OCI-M2 (cell line): ENCODE measurements around the gene BAG2.

Source experiments
- DNase-seq: peaks from one replicate; lab custom pipeline; 2025; ENCODE audit not compliant: unreplicated experiment; lab: John Stamatoyannopoulos, UW

The BAG2 gene

DNA sequence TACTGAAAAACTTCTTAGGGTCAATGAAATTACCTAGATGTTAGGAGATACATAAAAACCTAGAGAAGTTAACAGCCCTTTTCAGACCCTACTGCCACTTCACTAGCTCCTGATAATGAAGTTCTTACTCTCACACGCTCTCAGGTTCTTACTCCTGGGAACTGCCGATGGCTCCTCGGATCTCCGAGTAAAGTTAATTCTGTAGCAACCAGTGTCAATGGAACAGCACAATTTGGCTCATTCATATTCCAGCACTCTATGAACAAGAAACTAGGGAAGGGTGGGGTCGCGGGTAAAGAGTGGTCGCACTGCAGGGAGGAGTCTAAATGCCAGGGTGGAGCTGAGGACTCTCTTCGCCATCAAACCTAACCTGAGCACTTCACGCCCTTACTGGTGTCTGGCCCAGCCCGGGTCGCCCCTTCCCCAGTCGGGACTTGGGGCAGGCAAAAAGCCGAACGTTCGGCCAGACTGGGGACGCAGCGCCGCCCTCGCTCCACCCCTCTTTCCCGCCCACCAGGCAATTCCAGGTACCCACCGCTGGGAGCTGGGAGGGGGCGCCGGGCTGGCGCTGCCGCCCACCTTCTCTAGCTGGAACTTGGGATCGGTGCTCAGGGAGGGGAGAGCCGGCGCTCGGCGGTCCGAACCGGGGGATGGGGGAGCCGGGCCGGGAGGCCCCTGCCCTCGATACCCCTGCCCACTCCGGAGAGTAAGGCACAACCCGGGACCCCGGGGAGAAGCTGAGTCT is 49.2 kb downstream of the BAG2 start:
- DNase-seq: no peak

DNA sequence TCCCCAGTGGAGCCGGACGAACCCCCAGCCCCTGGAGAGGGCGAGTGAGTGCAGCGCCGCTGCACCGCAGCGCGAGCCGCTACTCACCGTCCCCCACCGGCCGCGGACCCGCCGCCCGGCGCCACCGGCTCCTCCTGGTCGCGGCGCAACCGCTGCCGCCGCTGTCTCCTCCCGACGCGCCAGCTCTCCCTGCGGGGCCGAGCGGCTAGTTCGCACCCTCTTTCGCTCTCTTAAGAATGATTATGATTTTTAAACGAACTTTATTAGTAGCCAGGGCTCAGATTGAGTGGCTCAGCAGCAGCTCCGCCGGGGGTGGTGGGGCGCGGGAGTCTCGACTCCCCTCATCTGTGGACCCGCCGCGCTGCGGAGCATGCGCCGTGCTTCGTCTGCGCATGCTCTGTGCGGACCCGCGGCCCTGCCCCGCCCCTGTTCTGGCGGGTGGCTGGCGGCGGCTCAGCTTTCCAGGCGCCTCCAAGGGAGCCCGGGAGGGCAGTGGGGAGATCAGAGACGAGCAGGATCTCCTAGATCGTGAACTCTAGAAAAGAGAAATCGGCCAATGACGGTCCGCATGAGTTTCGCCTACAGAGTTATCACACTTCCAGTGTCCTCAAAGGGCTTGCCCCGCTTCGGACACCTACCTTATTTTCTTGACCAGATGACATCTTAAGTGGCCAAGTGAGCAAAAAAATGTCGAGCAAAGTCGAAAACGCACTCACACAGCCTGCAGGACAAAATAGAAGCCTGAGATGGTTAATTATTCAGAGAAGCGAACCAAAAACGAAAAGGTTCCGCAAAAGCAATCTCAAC is 50.0 kb downstream of the BAG2 start, which contains the start of gene RAB23:
RAB23 (minus strand) TSS at position 372 of the 807 bp plus-strand sequence. CDS start 11,927 bp downstream, outside the sequence.
- peak; percentile 63 for DNase-seq

DNA sequence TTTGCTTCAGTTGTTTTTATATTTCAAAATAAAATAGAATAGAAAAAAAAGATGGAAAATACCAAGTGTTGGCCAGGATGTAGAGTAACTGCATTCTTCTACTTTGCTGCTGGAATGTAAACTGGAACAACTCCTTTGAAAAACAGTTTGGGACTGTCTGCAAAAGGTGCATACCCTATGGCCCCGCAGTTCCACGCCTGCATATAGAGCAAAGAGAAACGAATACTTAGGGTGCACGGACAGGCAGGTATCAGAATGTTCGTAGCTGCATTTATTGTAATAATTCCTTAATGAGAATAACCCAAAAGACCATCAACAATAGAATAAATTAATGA is 50.6 kb downstream of the BAG2 start:
- no peak for DNase-seq

DNA sequence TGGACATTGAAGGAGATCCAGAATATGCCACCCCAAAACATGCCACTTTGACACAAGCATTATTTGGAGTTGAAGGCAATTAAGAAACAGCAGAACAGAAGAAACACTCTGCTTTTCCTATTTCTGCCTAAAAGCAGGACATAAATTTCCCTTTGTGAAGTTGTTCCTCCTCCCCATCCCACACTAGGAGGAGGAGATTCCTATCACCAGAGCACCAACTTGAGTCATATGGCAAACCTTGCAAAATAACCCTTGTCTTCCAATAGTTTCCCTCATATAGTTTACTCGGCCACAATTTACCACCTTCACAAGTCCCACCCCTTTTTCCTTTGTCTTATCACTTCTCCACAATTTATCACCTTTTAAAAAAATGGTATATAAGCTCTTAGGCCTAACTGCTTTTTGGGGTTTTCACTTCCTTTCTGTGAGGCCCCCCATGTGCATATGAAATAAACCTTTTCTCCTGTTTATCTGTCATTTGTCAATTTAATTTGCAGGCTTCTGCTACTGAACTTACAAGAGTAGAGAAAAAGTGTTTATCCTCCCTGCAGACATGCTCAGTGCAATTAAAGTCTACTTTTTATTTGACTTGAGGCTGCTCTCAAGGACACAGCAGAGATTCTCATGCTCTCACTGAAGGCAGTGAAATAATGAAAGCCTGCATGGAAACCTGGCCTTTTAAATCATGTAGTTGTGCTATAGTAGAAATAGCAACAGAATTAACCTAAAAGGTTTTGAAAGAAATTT is 52.8 kb downstream of the BAG2 start:
- no peak for DNase-seq

DNA sequence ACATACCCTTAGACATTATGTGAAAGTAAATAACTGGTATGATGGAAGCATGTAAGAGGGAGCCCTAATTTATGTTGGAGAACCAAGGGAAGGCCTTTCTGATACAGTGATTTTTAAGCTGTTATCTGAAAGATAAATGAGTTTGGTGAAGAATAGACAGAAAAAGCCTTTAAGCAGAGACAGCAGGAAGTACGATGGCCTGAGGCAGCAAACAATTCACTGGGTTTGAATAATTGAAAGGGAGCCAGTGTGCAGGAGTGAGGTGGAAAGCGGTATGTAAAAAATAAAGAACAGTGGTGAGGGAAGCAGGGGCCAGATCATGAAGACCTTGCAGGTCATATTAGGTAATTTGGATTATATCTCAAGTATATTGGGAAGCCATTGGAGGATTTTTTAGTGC is 54.1 kb downstream of the BAG2 start:
- DNase-seq: no peak
